HG02759 (cell line): ENCODE results near the gene TMEM132A.

Experiments
- ATAC-seq: cut with Tn5 transposase; IDR thresholded peaks from one replicate; pipeline ENCODE4 v1.9.1; 2021; ENCODE audit warnings: mild to moderate bottlenecking, moderate library complexity; ENCODE audit not compliant: unreplicated experiment

TMEM132A gene

DNA sequence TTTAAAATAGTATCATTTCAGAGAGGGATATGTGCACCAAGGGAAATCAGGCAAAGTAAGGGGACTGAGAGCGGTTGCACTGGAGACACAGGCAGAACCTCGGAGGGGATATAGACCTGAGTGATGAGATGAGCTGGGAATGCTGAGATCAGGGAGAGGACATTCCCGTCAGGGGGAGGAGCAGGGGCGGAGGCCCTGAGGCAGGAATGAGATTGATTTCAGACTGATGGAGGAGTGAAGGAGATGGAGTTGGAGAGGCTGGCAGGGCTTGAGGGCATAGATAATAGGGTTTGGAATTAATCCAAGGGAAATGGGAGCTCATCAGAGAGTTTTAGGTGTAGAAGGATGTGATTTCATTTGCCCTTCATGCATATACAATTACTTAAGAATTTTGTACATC, 60.4 kb downstream of the TMEM132A start:
- no peak for ATAC-seq

DNA sequence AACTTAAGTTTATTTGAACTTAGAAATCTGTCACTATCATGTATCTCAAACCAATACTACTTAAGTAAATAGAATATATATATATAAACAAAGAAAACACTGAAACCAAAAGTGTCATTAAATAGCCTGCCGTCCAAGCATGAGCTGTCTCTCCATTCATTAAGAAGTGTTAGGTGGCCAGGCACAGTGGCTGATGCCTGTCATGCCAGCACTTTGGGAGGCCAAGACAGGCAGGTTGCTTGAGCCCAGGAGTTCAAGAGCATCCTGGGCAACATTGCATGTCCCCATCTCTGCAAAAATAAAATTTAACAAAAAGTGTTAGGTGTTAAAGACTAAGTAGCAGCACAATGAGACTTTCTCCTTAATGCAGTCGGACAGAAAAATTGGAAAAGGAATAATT, 61.2 kb downstream of the TMEM132A start:
- no peak for ATAC-seq

DNA sequence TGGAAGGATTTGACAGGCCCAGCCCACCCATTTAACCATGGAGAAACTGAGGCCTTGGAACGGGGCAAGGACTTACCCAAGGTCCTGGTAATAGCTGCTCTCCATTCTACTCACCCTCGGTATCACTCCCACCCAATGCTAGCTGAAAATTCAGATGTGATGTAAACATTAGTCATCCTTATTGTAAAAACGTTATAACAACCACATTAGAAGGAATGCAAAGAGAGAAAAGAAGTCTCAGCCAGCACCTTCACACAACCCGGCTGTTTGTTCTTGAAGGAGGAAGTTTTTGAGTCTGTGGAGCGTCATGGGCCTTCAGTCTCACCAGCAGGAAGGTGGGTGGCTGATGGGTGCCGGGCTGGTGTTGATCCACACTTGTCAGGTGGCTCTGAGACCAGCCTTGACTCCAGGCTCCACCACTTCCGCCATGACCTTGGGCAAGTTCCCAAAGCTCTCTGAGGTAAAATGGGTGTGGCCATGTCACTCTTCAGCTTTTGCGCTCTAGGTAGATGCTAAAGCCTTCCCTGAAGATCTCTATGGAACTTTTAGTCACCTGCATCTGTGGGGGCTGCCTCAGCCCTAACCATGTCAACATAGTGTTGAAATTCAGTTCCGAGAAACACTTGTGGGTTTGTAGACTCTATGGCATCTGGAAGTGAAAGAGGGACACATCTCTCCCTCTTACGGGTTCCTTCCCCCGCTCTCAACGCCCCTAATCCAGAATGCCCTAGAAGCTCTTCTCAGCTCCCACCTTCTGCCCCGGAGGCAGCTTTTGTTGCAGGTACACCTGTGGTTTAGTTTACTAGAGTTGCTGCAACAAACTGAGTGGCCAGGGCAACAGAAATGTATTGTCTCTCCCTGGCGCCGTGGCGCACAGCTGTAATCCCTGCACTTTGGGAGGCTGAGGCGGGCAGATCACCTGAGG, 62.0 kb downstream of the TMEM132A start:
- ATAC-seq: no peak
